PFSK-1 (cell line): ENCODE measurements around the gene COL18A1.

Experiments used
- FOXP2 ChIP-seq: optimal IDR thresholded peaks from 2 replicates; pipeline ENCODE3; 2011; ENCODE audit warnings: borderline replicate concordance, control low read depth, inconsistent platforms; ENCODE audit not compliant: insufficient read depth; ENCODE audit errors: extremely low read length, extremely low read depth
- POLR2AphosphoS5 ChIP-seq: IDR thresholded peaks from 2 replicates; pipeline ENCODE4 v1.6.1; 2012; ENCODE audit warnings: low read depth, mild to moderate bottlenecking, control low read depth, low read length, moderate library complexity
- SIN3A ChIP-seq: IDR thresholded peaks from 2 replicates; pipeline ENCODE4 v1.6.1; 2012; ENCODE audit warnings: mild to moderate bottlenecking, low read length, moderate library complexity, borderline replicate concordance; ENCODE audit not compliant: insufficient read depth
- TAF1 ChIP-seq: IDR thresholded peaks from 2 replicates; pipeline ENCODE4 v1.6.1; 2012; ENCODE audit warnings: low read length, control low read depth, borderline replicate concordance; ENCODE audit not compliant: insufficient read depth
- TF ChIP-seq, protein P1 (sequence below), 2 experiments: IDR thresholded peaks; 2 replicates each; pipeline versions ENCODE4 v1.6.1 to v1.8.0; 2011 to 2012; ENCODE audit warnings: low read depth in 2 of 2, low read length in 2 of 2, control low read depth in 1 of 2, inconsistent platforms in 1 of 2, mild to moderate bottlenecking in 1 of 2, moderate library complexity in 1 of 2; ENCODE audit not compliant: insufficient read depth in 1 of 2

DNA sequence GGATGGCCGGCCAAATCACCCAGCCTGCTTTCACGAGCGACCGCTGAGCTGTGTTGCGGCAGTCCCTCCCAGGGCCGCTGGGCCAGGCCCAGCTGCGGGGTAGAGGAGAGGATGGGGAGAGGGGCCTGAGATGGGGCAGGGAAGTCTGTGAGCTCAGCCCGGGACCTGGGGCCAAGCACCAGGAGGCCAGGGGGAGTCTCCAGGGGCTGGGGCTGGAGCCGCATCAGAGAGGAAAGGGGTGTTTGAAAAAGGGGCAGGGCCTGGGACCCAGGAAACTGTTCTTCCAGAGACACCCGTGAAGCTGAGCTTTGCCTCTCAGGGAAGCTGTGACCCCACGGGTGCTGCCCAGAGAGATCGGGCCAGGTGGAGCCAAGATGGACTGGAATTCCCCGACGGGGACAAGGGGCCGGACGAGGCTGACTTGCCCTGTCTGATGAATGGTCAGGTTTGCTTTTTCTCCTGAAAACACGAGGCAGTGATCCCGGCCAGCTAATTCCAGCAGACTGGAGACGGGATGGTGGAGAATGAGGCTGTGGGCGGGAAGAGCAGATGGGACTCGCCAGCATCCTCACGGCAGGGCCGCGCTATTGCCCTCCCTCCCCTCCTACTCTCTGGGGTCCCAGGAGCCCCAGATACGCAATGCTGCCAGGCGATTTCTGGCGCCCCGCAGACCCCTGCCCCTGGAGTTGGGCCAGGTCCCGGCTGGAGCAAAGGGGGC, 40.3 kb upstream of the COL18A1 start:
- TF ChIP-seq TAF1 (no peak), POLR2AphosphoS5 (no peak), SIN3A (no peak), FOXP2 (no peak)
- TF ChIP-seq, protein P1, sequence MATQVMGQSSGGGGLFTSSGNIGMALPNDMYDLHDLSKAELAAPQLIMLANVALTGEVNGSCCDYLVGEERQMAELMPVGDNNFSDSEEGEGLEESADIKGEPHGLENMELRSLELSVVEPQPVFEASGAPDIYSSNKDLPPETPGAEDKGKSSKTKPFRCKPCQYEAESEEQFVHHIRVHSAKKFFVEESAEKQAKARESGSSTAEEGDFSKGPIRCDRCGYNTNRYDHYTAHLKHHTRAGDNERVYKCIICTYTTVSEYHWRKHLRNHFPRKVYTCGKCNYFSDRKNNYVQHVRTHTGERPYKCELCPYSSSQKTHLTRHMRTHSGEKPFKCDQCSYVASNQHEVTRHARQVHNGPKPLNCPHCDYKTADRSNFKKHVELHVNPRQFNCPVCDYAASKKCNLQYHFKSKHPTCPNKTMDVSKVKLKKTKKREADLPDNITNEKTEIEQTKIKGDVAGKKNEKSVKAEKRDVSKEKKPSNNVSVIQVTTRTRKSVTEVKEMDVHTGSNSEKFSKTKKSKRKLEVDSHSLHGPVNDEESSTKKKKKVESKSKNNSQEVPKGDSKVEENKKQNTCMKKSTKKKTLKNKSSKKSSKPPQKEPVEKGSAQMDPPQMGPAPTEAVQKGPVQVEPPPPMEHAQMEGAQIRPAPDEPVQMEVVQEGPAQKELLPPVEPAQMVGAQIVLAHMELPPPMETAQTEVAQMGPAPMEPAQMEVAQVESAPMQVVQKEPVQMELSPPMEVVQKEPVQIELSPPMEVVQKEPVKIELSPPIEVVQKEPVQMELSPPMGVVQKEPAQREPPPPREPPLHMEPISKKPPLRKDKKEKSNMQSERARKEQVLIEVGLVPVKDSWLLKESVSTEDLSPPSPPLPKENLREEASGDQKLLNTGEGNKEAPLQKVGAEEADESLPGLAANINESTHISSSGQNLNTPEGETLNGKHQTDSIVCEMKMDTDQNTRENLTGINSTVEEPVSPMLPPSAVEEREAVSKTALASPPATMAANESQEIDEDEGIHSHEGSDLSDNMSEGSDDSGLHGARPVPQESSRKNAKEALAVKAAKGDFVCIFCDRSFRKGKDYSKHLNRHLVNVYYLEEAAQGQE (IDR thresholded peaks at IDR 0.05; ENCODE audit: insufficient read depth in 1 of 2, low read depth in 2 of 2, low read length in 2 of 2): no peak
